GM19025 (cell line): ENCODE results near the gene SLC22A7.
"Not testable (repeated sequence)": the region's sequence is repeated elsewhere in the genome, so short reads cannot be mapped to it uniquely, and the experiment has no call there.

Experiments used
- ATAC-seq: cut with Tn5 transposase; IDR thresholded peaks from one replicate; pipeline ENCODE4 v1.9.1; 2021; ENCODE audit warnings: mild to moderate bottlenecking, low read depth, moderate library complexity; ENCODE audit not compliant: unreplicated experiment

SLC22A7 gene

DNA sequence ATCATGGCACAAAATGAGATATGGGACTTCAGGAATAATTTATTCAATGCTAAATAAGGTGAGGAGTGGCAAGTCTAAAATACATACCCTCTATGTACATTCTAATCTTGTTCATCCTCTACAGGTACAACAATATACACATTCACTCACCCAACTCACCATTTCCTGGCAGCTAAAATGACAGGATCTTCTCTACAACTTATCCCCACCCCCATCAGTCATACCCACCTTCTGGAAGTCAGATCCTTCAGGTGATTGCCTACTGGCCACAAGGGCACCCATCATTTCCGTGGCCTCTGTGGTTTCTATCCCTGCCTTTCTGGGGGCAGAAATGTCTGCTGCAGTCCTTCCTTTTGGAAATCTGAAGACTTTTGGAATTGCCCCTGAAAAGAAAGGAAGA is 33.4 kb downstream of the SLC22A7 start:
- no peak for ATAC-seq

DNA sequence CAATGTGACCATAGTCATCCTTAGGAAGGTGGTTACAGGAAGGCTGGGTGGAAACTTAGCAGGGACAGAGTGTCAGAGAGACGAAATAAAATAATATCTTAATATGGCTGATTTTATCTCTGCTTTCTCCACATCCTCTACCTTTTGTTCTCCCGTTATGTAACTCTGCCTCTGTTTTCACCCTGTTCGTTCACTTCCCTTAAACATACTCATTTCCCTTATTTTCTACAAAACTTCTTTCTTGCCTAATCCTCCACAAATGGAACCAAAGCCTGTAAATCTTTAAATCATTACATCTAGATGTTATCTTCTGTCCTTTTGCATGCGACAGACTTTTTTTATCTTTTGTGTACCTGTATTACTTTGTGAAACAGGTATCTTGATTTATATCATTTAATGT is 33.8 kb downstream of the SLC22A7 start:
- no peak for ATAC-seq

DNA sequence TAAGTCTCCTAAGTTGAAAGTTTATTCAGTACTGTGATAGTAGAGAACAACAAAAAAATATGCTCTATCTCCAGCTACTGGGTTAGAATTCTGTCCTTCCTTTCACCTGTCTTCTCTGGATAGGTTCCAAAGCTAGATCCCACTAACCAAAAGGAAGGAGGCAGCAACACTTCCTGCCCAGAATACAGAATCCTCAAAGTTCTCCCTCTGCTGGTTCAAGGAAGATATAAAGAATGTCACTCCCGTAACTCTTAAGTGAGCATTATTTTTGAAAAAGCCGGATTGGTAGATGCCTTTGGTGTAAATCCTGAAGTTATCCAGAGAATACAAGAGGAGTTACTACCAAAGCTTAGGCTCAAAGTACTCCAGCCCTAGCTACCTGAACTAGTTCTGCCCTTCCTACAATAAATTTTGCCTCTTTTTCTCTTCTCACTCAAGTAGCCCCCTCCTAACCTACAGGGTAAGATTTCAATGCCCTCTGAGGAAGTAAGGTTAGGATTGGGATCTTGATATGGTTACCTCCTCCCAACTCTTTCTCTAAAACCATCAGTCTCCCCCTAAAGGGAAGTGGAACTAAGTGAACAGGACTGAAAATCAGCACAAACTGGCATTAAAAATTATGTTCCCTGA is 36.5 kb downstream of the SLC22A7 start:
- ATAC-seq = no peak

DNA sequence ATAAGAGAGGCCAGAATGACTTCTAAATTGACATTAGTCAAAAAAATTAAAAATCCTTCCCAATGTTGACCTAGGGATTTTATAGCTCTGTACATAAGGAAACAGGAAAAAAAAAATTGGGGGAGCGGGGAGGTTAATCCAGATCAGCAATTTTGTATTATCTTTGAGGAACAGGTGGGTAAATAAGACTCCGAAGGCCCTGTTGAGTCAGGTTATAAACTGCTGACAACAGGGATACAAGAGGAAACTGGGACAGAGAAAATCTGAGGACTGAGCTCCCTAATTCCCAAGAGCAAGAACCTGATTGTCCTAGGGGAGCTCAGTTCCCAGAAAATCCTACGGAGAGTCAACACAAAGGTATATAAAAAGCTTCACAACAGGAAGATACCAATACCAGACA is 37.4 kb downstream of the SLC22A7 start:
- no peak for ATAC-seq

DNA sequence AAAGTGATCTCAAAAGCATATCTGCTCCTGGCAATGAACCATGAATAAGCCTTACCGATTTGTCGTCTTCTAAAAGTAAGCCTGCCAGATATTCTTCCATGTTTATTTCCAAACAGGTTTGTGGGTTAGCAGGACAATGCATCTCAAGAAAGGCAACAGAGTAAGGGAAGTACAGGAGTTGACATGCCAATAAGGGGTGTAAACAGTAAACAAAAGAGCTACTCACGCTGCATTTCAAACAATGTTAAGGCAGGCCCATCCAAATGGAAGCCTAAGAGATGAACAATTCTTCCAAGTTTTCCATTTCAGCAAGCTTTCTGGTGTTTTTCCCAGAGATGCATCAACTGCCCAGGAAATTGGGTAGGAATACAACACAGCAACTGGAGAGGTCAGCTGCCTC is 38.3 kb downstream of the SLC22A7 start:
- ATAC-seq = no peak

DNA sequence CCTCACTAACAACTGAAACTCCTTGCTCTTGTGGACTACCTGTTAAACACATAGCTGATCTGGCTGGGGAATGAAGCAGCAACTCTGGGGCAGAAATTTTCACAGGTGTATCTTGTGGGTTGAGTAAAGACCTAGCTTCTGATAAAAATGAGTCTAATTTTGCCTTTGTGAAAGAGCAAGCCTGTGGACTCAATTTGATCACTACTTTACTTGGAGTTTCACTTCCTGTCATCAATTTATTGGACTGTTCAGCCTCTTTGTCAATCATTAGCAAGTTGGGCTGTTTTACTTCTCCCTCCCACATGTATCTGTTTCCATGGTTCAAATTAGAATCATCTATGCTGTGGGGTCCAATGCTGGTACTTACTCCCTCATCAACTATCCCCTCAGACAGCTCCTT is 40.2 kb downstream of the SLC22A7 start:
- ATAC-seq = peak; percentile 51

DNA sequence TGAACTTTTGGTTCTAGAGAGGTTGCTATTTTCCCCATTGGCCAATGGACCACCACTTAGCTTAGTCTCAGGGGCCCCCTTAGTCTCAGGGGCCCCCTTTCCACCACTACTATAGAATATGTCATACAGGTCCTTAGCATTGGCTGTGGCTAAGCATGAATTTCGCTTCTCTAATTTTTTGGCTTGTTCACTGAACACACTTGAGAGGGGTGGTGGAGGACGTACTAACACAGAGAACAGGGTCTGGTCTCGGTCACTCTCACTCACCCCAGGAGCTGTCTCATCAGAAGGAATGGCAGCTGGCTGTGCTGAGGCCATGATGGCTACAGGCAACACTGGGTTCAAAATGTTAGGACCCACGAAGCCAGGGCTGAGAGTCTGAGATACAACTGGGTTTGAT is 41.1 kb downstream of the SLC22A7 start:
- ATAC-seq = peak; percentile 66

DNA sequence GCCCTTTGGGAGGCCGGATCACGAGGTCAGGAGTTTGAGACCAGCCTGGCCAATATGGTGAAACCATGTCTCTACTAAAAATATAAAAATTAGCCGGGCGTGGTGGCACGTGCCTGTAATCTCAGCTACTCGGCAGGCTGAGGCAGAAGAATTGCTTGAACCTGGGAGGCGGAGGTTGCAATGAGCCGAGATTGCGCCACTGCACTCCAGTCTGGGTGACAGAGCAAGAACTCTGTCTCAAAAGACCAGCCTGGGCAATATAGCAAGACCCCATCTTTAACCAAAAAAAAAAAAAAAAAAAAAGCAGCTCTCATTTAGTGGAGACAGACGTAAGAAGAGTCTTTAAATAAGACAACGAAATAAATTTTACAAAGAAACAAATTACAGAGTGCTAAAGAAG is 48.2 kb downstream of the SLC22A7 start:
- ATAC-seq = not testable (repeated sequence)

DNA sequence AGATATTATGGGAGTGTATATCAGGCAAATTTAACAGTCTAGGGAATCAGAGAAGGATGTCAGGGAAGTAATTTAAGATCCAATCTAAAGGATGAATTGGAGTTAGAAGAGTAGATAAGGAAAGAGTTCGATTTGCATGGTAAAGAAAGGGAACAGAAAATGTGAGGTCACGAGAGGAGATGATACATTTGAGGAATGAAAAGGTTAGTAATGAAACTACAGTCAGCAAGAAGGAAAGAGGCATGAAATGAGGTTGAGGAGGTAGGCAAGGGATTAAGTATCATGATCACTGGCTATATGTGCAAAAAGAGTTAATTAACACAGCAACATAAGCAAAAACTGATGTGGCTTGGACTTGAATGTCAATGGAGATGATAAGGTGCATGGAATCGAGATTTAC is 49.0 kb downstream of the SLC22A7 start:
- ATAC-seq = no peak

DNA sequence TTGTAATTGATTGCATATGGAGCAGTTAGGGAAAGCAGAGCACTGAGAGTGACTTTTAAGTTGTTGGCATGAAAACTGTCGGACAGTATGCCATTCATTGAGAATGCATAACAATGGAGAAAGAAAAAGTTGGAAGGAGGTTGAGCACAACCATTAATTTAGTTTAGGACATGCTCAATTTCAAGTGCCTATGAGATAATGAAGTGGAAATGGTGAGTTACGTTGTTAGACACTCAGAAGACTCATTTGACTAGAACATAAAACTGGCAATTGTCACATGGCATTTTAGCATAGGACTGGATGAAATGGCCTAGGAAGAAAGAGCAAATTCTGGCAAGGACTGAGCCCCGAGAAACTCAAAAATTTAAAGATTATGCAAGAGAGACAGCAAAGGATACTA is 49.4 kb downstream of the SLC22A7 start:
- no peak for ATAC-seq

DNA sequence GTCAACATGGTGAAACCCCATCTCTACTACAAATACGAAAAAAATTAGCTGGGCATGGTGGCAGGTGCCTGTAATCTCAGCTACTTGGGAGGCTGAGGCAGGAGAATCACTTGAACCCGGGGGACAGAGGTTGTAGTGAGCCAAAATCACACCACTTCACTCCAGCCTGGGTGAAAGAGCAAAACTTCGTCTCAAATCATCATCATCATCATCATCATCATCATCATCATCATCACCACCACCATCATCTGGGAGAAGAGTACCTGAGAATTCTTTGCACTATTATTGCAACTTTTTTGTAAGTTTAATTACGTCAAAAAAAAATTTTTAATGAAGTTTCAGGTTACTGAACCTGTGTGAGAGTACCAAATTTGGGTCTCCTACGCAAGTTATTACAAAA is 53.9 kb downstream of the SLC22A7 start:
- not testable (repeated sequence) for ATAC-seq
